DMS 273 treated with DMSO at 0.1 percent for 48 hours (cell line): ENCODE results near the gene PTPRK.

Source experiments
- DNase-seq: peaks from one replicate; lab custom pipeline; 2025; lab: John Stamatoyannopoulos, UW

The PTPRK gene

GRCh38 chr6:128282961-128283360, 237.4 kb downstream of the PTPRK start:
- no peak for DNase-seq

GRCh38 chr6:128280960-128281359, 239.4 kb downstream of the PTPRK start:
- no peak for DNase-seq

- no peak for DNase-seq
These were observed 240.3 kb downstream of the PTPRK start for GRCh38 chr6:128280066-128280465.

GRCh38 chr6:128278836-128279235, 241.6 kb downstream of the PTPRK start:
- DNase-seq, result no peak

GRCh38 chr6:128277379-128277778, 243.0 kb downstream of the PTPRK start:
- no peak for DNase-seq

GRCh38 chr6:128276311-128276710, 244.1 kb downstream of the PTPRK start:
- DNase-seq, result no peak

GRCh38 chr6:128275681-128276080, 244.7 kb downstream of the PTPRK start:
- DNase-seq, result no peak

- DNase-seq, result no peak
These were observed 245.4 kb downstream of the PTPRK start for GRCh38 chr6:128275030-128275429.

- no peak for DNase-seq
These were observed 248.9 kb downstream of the PTPRK start for GRCh38 chr6:128271527-128271926.

GRCh38 chr6:128271011-128271410, 249.4 kb downstream of the PTPRK start:
- DNase-seq, result no peak

GRCh38 chr6:128266946-128267345, 253.5 kb downstream of the PTPRK start:
- no peak for DNase-seq

GRCh38 chr6:128265706-128266105, 254.7 kb downstream of the PTPRK start:
- no peak for DNase-seq

- DNase-seq, result no peak
These were observed 260.4 kb downstream of the PTPRK start for GRCh38 chr6:128259730-128260685.

- no peak for DNase-seq
These were observed 261.2 kb downstream of the PTPRK start for GRCh38 chr6:128259029-128259724.

- DNase-seq, result no peak
These were observed 264.3 kb downstream of the PTPRK start for GRCh38 chr6:128256095-128256494.

GRCh38 chr6:128252341-128253176, 267.8 kb downstream of the PTPRK start:
- DNase-seq, result no peak

- no peak for DNase-seq
These were observed 268.7 kb downstream of the PTPRK start for GRCh38 chr6:128251445-128252340.

- DNase-seq, result no peak
These were observed 269.9 kb downstream of the PTPRK start for GRCh38 chr6:128250370-128251070.

GRCh38 chr6:128249429-128249828, 271.0 kb downstream of the PTPRK start:
- DNase-seq, result no peak

- DNase-seq, result no peak
These were observed 273.7 kb downstream of the PTPRK start for GRCh38 chr6:128246472-128247260.
